ENCODE results near the gene KIAA1217. TPM values are rescaled to one million over a fixed set of nuclear protein-coding genes. Genes with fewer than 3 reads are reported as not detected.

KIAA1217 gene
- polyA plus RNA-seq, 1 of the 3 experiments (the other 2 are of a cell fraction): 7.2 TPM

GRCh38 chr10:24536636-24537035 lies 327.7 kb downstream of the KIAA1217 start:
- no peak overlapping the region for H3K27ac ChIP-seq (ENCODE audit: low read depth in 2 of 2, low read length in 1 of 2)
- no peak overlapping the region for H2AFZ ChIP-seq (ENCODE audit: low read depth)
- H3K27me3 ChIP-seq (ENCODE audit: insufficient read depth): no peaks in the 10 kb centered on the region
- no peaks in the 10 kb centered on the region for H3K9me3 ChIP-seq
- 88% methylated on average over 11 of the region's 11 CpGs for WGBS (ENCODE audit: low lambda C conversion rate)
- no peak for DNase-seq
- H3K36me3 ChIP-seq (replicated peaks in 1 of 2; ENCODE audit: control insufficient read depth in 1 of 2, insufficient read depth in 2 of 2, low read length in 1 of 2): peaks cover 5 to 48% of the 10 kb centered on the region in 2 experiments
- no peak overlapping the region for H3K4me2 ChIP-seq
- no peak overlapping the region for H3K4me3 ChIP-seq (ENCODE audit: low read depth in 2 of 2, low read length in 1 of 2)
- TF ChIP-seq RCOR1 (IDR thresholded peaks at IDR 0.05; ENCODE audit: low read length) (no peak), USF2 (IDR thresholded peaks at IDR 0.05; ENCODE audit: borderline replicate concordance, low read depth, low read length) (no peak), MEF2A (IDR thresholded peaks at IDR 0.05; ENCODE audit: borderline replicate concordance, low read depth) (no peak), FOSL2 (IDR thresholded peaks at IDR 0.05; ENCODE audit: borderline replicate concordance, low read depth) (no peak), TEAD4 (IDR thresholded peaks at IDR 0.05; ENCODE audit: borderline replicate concordance, insufficient read depth) (no peak), RXRA (IDR thresholded peaks at IDR 0.05; ENCODE audit: borderline replicate concordance, low read depth) (no peak), JUND (IDR thresholded peaks at IDR 0.05) (no peak), CTCF (IDR thresholded peaks at IDR 0.05) (no peak), EZH2phosphoT487 (IDR thresholded peaks at IDR 0.05; ENCODE audit: borderline replicate concordance, low read depth) (no peak), SIN3A (IDR thresholded peaks at IDR 0.05; ENCODE audit: borderline replicate concordance, low read depth, low read length) (no peak), GABPA (IDR thresholded peaks at IDR 0.05; ENCODE audit: low read depth) (no peak), FOXM1 (IDR thresholded peaks at IDR 0.05; ENCODE audit: low read depth) (no peak), IRF3 (IDR thresholded peaks at IDR 0.05; ENCODE audit: low read depth, low read length) (no peak), NRF1 (IDR thresholded peaks at IDR 0.05; ENCODE audit: low read depth, low read length) (no peak), PBX3 (IDR thresholded peaks at IDR 0.05) (no peak), USF1 (IDR thresholded peaks at IDR 0.05; ENCODE audit: borderline replicate concordance, low read depth) (no peak), EP300 (IDR thresholded peaks at IDR 0.05; ENCODE audit: borderline replicate concordance in 1 of 2, low read depth in 1 of 2, low read length in 1 of 2) (no peak), TCF12 (IDR thresholded peaks at IDR 0.05) (no peak), MAX (IDR thresholded peaks at IDR 0.05; ENCODE audit: low read depth) (no peak), CHD2 (IDR thresholded peaks at IDR 0.05; ENCODE audit: low read length, partially characterized antibody) (no peak)
- no peaks in the 10 kb centered on the region for H3K79me2 ChIP-seq (ENCODE audit: insufficient read depth)
- ChIA-PET CTCF (no interaction called here), POLR2A (no interaction called here)
- no peaks in the 10 kb centered on the region for H3F3A ChIP-seq (replicated peaks; ENCODE audit: insufficient read depth)
- H4K20me1 ChIP-seq (ENCODE audit: insufficient read depth): no peaks in the 10 kb centered on the region
- no peaks in the 10 kb centered on the region for H3K4me1 ChIP-seq (ENCODE audit: control insufficient read depth in 1 of 2, insufficient read depth in 2 of 2, low read depth in 1 of 2, low read length in 1 of 2)
- H3K9ac ChIP-seq: no peak overlapping the region
- H3K9me2 ChIP-seq: no peaks in the 10 kb centered on the region
